Smooth muscle cell (in vitro differentiated cells): Measurements from ENCODE around the gene CABP1. TPM values are rescaled to one million over a fixed set of nuclear protein-coding genes. Genes with fewer than 3 reads are reported as not detected.

Experiments used
- DNase-seq: peaks from one replicate; lab custom pipeline; 2025; ENCODE audit not compliant: unreplicated experiment; lab: John Stamatoyannopoulos, UW
- H2AFZ ChIP-seq: fragments of 200-600 bp; sonication (generic); 2 replicates; pipeline ENCODE4 v1.6.0; 2016; ENCODE audit warnings: antibody characterized with exemption, low read depth, mild to moderate bottlenecking
- H3F3A ChIP-seq: fragments of 200-600 bp; sonication (generic); 2 replicates; pipeline ENCODE4 v1.6.0; 2017; ENCODE audit warnings: antibody characterized with exemption, low read depth
- H3K27ac ChIP-seq: fragments of 200-600 bp; sonication (generic); 2 replicates; pipeline ENCODE4 v1.5.1; 2016; ENCODE audit warnings: low read depth, mild to moderate bottlenecking
- H3K27me3 ChIP-seq: fragments of 200-600 bp; sonication (generic); 2 replicates; pipeline ENCODE4 v1.6.1; 2016; ENCODE audit warnings: low read depth, mild to moderate bottlenecking
- H3K36me3 ChIP-seq: fragments of 200-600 bp; sonication (generic); 2 replicates; pipeline ENCODE4 v1.5.1; 2016; ENCODE audit warnings: low read depth
- H3K4me1 ChIP-seq: fragments of 200-600 bp; sonication (generic); 2 replicates; pipeline ENCODE4 v1.5.1; 2016; ENCODE audit warnings: low read depth
- H3K4me2 ChIP-seq: fragments of 200-600 bp; sonication (generic); 2 replicates; pipeline ENCODE4 v1.6.0; 2016; ENCODE audit warnings: mild to moderate bottlenecking
- H3K4me3 ChIP-seq: fragments of 200-600 bp; sonication (generic); 2 replicates; pipeline ENCODE4 v1.5.1; 2016; ENCODE audit warnings: mild to moderate bottlenecking
- H3K79me2 ChIP-seq: fragments of 200-600 bp; sonication (generic); 2 replicates; pipeline ENCODE4 v1.6.0; 2016; ENCODE audit warnings: low read depth, mild to moderate bottlenecking
- H3K9ac ChIP-seq: fragments of 200-600 bp; sonication (generic); 2 replicates; pipeline ENCODE4 v1.6.0; 2016; ENCODE audit warnings: low read depth
- H3K9me3 ChIP-seq: fragments of 200-600 bp; sonication (generic); replicated peaks from 2 replicates; pipeline ENCODE4 v1.5.1; 2016; ENCODE audit warnings: low read depth
- H4K20me1 ChIP-seq: fragments of 200-600 bp; sonication (generic); 2 replicates; pipeline ENCODE4 v1.6.0; 2016; ENCODE audit warnings: low read depth
- WGBS: methylation state at CpG from one replicate; pipeline ENCODE4 v1.1.7; 2016; ENCODE audit warnings: low lambda C conversion rate; 5-methylcytosine and 5-hydroxymethylcytosine counted together
- polyA plus RNA-seq: library from polyadenylated mRNA; unstranded; fragments of >200 nt; fragmentation: Nextera tagmentation; extraction: Ambion mirVana; gene quantifications from 2 replicates; pipeline ENCODE4 v1.2.1, GENCODE V29; 2016
- total RNA-seq: library from RNA; depleted of rRNA; stranded (reverse); fragments of >200 nt; gene quantifications from 2 replicates; pipeline ENCODE4 v1.2.3, GENCODE V29; 2014
- TF ChIP-seq, protein P1 (sequence below): fragments of 200-600 bp; sonication (generic); IDR thresholded peaks from 2 replicates; pipeline ENCODE4 v1.5.1; 2017; ENCODE audit warnings: borderline replicate concordance, mild to moderate bottlenecking, antibody characterized with exemption; ENCODE audit not compliant: insufficient read depth, poor library complexity, severe bottlenecking

The CABP1 gene
- total and polyA plus RNA-seq, 2 experiments from 2014 or later, result 0.50 TPM; not detected in 1

GRCh38 chr12:120642826-120643225, 2.4 kb downstream of the CABP1 start:
- Histone ChIP-seq H3K4me1 (peaks cover 4% of the 10 kb centered on the region), H3K36me3 (no peaks in the 10 kb centered on the region), H3K9ac (no peak overlapping the region), H4K20me1 (no peaks in the 10 kb centered on the region), H3K9me3 (no peaks in the 10 kb centered on the region), H3F3A (no peaks in the 10 kb centered on the region), H3K4me3 (no peak overlapping the region), H3K4me2 (no peak overlapping the region), H3K79me2 (no peaks in the 10 kb centered on the region), H3K27ac (no peak overlapping the region), H2AFZ (no peak overlapping the region), H3K27me3 (peaks cover 74% of the 10 kb centered on the region)
- WGBS, result 94% methylated on average over 4 of the region's 4 CpGs
- DNase-seq, result no peak
- TF ChIP-seq, protein P1, sequence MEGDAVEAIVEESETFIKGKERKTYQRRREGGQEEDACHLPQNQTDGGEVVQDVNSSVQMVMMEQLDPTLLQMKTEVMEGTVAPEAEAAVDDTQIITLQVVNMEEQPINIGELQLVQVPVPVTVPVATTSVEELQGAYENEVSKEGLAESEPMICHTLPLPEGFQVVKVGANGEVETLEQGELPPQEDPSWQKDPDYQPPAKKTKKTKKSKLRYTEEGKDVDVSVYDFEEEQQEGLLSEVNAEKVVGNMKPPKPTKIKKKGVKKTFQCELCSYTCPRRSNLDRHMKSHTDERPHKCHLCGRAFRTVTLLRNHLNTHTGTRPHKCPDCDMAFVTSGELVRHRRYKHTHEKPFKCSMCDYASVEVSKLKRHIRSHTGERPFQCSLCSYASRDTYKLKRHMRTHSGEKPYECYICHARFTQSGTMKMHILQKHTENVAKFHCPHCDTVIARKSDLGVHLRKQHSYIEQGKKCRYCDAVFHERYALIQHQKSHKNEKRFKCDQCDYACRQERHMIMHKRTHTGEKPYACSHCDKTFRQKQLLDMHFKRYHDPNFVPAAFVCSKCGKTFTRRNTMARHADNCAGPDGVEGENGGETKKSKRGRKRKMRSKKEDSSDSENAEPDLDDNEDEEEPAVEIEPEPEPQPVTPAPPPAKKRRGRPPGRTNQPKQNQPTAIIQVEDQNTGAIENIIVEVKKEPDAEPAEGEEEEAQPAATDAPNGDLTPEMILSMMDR, result no peak

DNA sequence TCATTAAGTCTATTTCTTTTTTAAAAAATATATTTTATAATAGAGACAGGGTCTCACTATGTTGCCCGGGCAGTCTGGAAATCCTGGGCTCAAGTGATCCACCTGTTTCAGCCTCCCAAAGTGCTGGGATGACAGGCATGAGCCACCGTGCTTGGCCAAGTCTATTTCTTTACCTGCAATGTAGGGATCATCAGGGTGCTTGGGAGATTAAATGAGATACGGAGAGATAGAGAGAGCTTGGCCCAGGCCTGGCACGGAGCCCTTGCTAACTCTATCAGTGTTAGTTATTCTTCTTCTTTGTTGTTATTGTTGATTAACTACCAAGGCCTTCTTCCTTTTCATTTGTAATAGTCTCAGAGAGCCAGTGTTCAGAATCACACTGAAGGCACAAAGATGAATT, 3.1 kb downstream of the CABP1 start:
- WGBS, result 78% methylated on average over 4 of the region's 4 CpGs
- peaks cover 69% of the 10 kb centered on the region for H3K27me3 ChIP-seq

DNA sequence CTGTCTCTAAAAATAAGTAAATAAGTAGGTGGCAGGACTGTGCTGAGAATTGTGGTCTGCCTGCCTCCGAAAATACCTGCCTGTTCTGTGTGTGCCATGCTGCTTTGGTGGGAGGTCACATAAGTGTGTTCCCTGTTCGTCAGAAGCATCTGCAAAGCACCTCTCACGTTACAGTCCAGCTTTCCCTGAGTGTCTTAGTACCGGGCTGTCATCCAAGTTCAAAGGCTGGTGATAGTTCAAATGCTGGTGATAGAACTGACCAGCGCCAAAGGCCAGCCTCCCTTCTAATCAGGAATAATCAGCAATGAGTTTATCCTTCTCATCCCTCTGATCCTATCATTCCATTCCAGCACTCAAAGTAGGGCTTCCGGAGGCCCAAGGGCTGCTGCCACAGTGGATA, 5.6 kb downstream of the CABP1 start:
- peaks cover 10% of the 10 kb centered on the region for H3K4me1 ChIP-seq
- no peaks in the 10 kb centered on the region for H3K79me2 ChIP-seq
- peaks cover 52% of the 10 kb centered on the region for H3K27me3 ChIP-seq
- no peak overlapping the region for H2AFZ ChIP-seq
- no peaks in the 10 kb centered on the region for H3K36me3 ChIP-seq
- no peaks in the 10 kb centered on the region for H4K20me1 ChIP-seq
- no peak overlapping the region for H3K4me2 ChIP-seq
- TF ChIP-seq, protein P1, result no peak
- WGBS, result 66% methylated on average over 6 of the region's 6 CpGs
- no peaks in the 10 kb centered on the region for H3F3A ChIP-seq
- H3K4me3 ChIP-seq, result no peak overlapping the region
- no peak overlapping the region for H3K9ac ChIP-seq
- H3K27ac ChIP-seq, result no peak overlapping the region
- H3K9me3 ChIP-seq, result no peaks in the 10 kb centered on the region
- no peak for DNase-seq

More for the DNA sequence above, 3.1 kb downstream of the CABP1 start:
- H3K79me2 ChIP-seq, result no peaks in the 10 kb centered on the region
- no peak for DNase-seq
- H2AFZ ChIP-seq, result no peak overlapping the region
- H3K4me3 ChIP-seq, result no peak overlapping the region
- H3K36me3 ChIP-seq, result no peaks in the 10 kb centered on the region
- H3K27ac ChIP-seq, result no peak overlapping the region
- H3K4me2 ChIP-seq, result no peak overlapping the region
- TF ChIP-seq, protein P1, result no peak
- no peaks in the 10 kb centered on the region for H3F3A ChIP-seq
- peaks cover 4% of the 10 kb centered on the region for H3K4me1 ChIP-seq
- no peak overlapping the region for H3K9ac ChIP-seq
- H4K20me1 ChIP-seq, result no peaks in the 10 kb centered on the region
- no peaks in the 10 kb centered on the region for H3K9me3 ChIP-seq

- TF ChIP-seq, protein P1, result no peak
- Histone ChIP-seq H3K9ac (no peak overlapping the region), H3K9me3 (no peaks in the 10 kb centered on the region), H3K4me2 (no peak overlapping the region), H3K4me1 (peaks cover 13% of the 10 kb centered on the region), H3K27me3 (peaks cover 39% of the 10 kb centered on the region), H3K4me3 (no peak overlapping the region), H2AFZ (no peak overlapping the region), H3K36me3 (no peaks in the 10 kb centered on the region), H3F3A (no peaks in the 10 kb centered on the region), H4K20me1 (no peaks in the 10 kb centered on the region), H3K27ac (no peak overlapping the region), H3K79me2 (no peaks in the 10 kb centered on the region)
- DNase-seq, result no peak
- WGBS, result 92% methylated on average over 13 of the region's 13 CpGs
Measured at GRCh38 chr12:120647375-120647755, 6.9 kb downstream of the CABP1 start.
